Adrenal gland (tissue), 12 donors: ENCODE results near the gene ATG9A. TPM values are rescaled to one million over a fixed set of nuclear protein-coding genes. Genes with fewer than 3 reads are reported as not detected.

Experiments used
- DNase-seq, 7 donors: peaks; one replicate each; pipeline ENCODE4 v3.0.0-alpha.2; 2019 to 2020
- H3K27ac ChIP-seq, 5 donors: fragments of 200-600 bp; sonication (generic) in 4 of 5; 1 replicate in 3 of 5; 2 replicates in 2 of 5; pipeline versions ENCODE4 v1.5.1 to v1.8.0; 2016 to 2020; ENCODE audit warnings: mild to moderate bottlenecking in 1 of 5
- H3K27me3 ChIP-seq: fragments of 200-600 bp; 2 replicates; pipeline ENCODE4 v1.8.0; 2021
- H3K36me3 ChIP-seq, 2 donors: fragments of 200-600 bp; replicated peaks in 1 of 2; 1 replicate in 1 of 2; 2 replicates in 1 of 2; pipeline versions ENCODE4 v1.5.1 to v1.8.0; 2018 to 2022
- H3K4me1 ChIP-seq, 2 donors: fragments of 200-600 bp; replicated peaks in 1 of 2; 1 replicate in 1 of 2; 2 replicates in 1 of 2; pipeline versions ENCODE4 v1.5.1 to v1.8.0; 2018 to 2021
- H3K4me3 ChIP-seq, 4 donors: fragments of 200-600 bp; sonication (generic) in 3 of 4; one replicate each; pipeline ENCODE4 v1.5.1; 2016 to 2018
- H3K9me3 ChIP-seq, 3 donors: fragments of 200-600 bp; sonication (generic) in 1 of 3; replicated peaks in 1 of 3; 1 replicate in 2 of 3; 2 replicates in 1 of 3; pipeline versions ENCODE4 v1.5.1 to v1.8.0; 2016 to 2021
- CTCF ChIP-seq, 6 experiments: fragments of 450-650 bp in 4 of 6; fragments of 200-600 bp in 2 of 6; sonication (generic) in 1 of 6; IDR thresholded peaks; 1 replicate in 5 of 6; 2 replicates in 1 of 6; pipeline versions ENCODE4 v1.5.1 to v1.8.0; 2016 to 2021; ENCODE audit warnings: antibody characterized with exemption in 6 of 6, mild to moderate bottlenecking in 2 of 6, moderate library complexity in 1 of 6
- POLR2A ChIP-seq, 2 donors: fragments of 450-650 bp; IDR thresholded peaks; one replicate each; pipeline ENCODE4 v1.6.1; 2017; ENCODE audit warnings: antibody characterized with exemption in 2 of 2, mild to moderate bottlenecking in 2 of 2, moderate library complexity in 1 of 2
- WGBS, 4 donors: extraction: QIAGEN DNeasy Blood & Tissue Kit in 2 of 4; methylation state at CpG; one replicate each; pipeline versions ENCODE4 v1.1.5 to v1.1.7; 2013 to 2017; 5-methylcytosine and 5-hydroxymethylcytosine counted together
- intact Hi-C, 2 donors: fragments of 100-400 bp; cut with DNase I; formaldehyde crosslinking; loops; one replicate each; pipeline versions ENCODE4 v1.14.1 to v1.15.0; 2022 to 2023
- polyA plus RNA-seq, 3 donors: library from polyadenylated mRNA; stranded (reverse); fragments of 200-250 nt in 2 of 3; fragments of 350-450 nt in 1 of 3; fragmentation: Illumina TruSeq in 1 of 3; extraction: RNeasy Lipid Tissue Mini Kit (QIAGEN cat#74804) in 1 of 3; gene quantifications; one replicate each; pipeline ENCODE4 v1.2.3, GENCODE V29; 2013 to 2014
- total RNA-seq, 9 donors: library from RNA; depleted of rRNA in 4 of 9; stranded (reverse); fragments of >200 nt in 4 of 9; fragments of 120-200 nt in 1 of 9; fragmentation: NEBNext Ultra II Directional in 1 of 9; extraction: Animal tissue kit (Norgen Biotek cat#: 25700) in 1 of 9; gene quantifications; one replicate each; pipeline versions ENCODE4 v1.1.0 to v1.2.4, GENCODE V29; 2013 to 2023
- donor health status: healthy with polysubstance abuse.
- donor health status: Bipolar disorder and iron deficiency.
- donor health status: DM: yes; HTN: yes; CAD: no.
- donor health status: DM: no; HTN: no; CAD: no.
- donor health status: DM: no; HTN: no; CAD: no.
- donor health status: DM: yes; HTN: yes; CAD: no.

The ATG9A gene
- total and polyA plus RNA-seq, 12 donors: 13.0 to 73.1 (median 51.3) TPM

DNA sequence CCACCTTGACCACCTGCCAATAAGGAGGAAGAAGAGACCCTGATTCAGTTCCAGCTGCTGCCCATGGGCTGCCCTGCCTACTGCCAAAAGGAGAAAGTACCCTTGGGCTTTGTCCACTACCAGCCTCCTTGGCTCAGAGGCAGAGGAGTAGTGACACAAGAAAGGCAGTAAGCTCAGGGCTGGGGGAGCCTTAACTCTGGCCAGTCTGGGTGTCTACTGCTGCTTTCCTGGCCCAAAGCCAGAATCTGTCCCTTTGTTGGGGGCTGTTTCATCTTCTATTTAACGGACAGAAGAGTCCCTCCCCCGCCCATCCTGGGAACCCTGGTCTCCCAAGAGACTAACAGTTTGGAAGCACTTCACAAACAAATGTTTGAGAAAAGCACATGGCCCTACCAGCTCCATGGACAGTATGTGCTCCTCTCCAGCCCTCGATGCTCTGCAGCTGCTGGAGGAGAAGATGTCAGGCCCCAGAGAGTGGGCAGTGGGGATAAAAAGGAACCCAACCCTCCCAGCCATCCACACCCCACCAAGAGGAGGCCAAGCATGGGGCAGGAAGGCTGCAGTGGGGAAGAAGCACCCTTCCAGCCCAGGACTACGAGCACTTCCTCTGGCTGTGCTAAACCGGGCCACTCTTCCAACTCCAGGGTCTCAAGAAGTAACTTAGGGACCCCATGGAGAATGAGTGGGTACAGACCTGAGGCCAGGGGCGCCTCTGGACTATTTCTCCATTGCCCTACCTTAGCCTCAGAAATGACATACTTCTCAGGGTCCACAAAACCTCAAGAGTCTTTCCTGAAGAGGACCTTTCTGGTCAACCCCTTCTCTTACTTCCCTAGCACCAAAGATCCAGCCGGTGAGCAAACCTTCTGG lies 1.2 kb downstream of the ATG9A start:
- Histone ChIP-seq H3K4me1 (peaks cover 23 to 43% of the 10 kb centered on the region in 2 donors), H3K27me3 (no peaks in the 10 kb centered on the region), H3K36me3 (peaks cover 0 to 47% of the 10 kb centered on the region in 2 donors), H3K27ac (peak overlapping the region; percentile 83 to 95 (median 95)), H3K9me3 (no peaks in the 10 kb centered on the region), H3K4me3 (peak overlapping the region in 3 of 4 donors; percentile 41 to 76 (median 61))
- intact Hi-C loops: no loop called here
- no peak for DNase-seq
- TF ChIP-seq POLR2A (IDR thresholded peaks at IDR 0.05) (no peak), CTCF (IDR thresholded peaks at IDR 0.05) (no peak)
- 42 to 60% (median 48%) methylated on average over 6 to 7 of the region's 7 CpGs for WGBS, 4 donors

DNA sequence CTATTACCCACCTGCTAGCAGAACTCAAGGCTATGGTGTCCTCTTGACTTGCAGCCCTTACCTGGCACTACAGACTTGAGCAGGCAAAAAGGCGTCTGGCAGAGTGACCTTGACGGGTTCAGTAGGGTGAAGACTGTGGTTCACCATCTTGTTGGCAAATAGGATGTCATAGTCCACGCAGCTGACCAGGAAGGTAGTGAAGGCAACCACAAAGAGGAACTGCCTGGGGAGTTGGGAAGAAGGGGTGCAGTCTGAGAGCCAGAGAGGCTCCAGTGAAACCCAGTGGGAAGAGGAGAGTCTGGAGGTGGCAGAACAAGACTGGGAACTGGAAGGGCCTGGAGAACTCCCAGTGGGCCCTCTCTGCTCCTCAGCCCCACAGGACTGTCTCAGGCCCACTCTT lies 4.1 kb downstream of the ATG9A start:
- WGBS, 4 donors: 70 to 73% (median 71%) methylated on average over 3 of the region's 3 CpGs
- Histone ChIP-seq H3K36me3 (peaks cover 0 to 61% of the 10 kb centered on the region in 2 donors), H3K4me3 (no peak overlapping the region), H3K27me3 (no peaks in the 10 kb centered on the region), H3K27ac (peak overlapping the region in 1 of 5 donors; percentile 12), H3K9me3 (no peaks in the 10 kb centered on the region), H3K4me1 (peaks cover 16 to 29% of the 10 kb centered on the region in 2 donors)
- intact Hi-C loops: no loop called here
- no peak for DNase-seq
- TF ChIP-seq POLR2A (IDR thresholded peaks at IDR 0.05): no peak
- no peak for TF ChIP-seq CTCF (IDR thresholded peaks at IDR 0.05)

GRCh38 chr2:219223831-219224610 lies 5.4 kb downstream of the ATG9A start:
- DNase-seq: peak in 1 of 7 donors; percentile 4
- Histone ChIP-seq H3K4me1 (peaks cover 20 to 34% of the 10 kb centered on the region in 2 donors), H3K36me3 (peaks cover 0 to 70% of the 10 kb centered on the region in 2 donors), H3K9me3 (no peaks in the 10 kb centered on the region), H3K27ac (no peak overlapping the region), H3K4me3 (no peak overlapping the region), H3K27me3 (no peaks in the 10 kb centered on the region)
- WGBS, 4 donors: 90 to 96% (median 91%) methylated on average over 25 to 31 of the region's 31 CpGs
- no peak for TF ChIP-seq POLR2A (IDR thresholded peaks at IDR 0.05)
- no peak for TF ChIP-seq CTCF (IDR thresholded peaks at IDR 0.05)
- intact Hi-C loops: no loop called here

- intact Hi-C loops: no loop called here
- DNase-seq: no peak
- no peak for TF ChIP-seq CTCF (IDR thresholded peaks at IDR 0.05)
- no peak for TF ChIP-seq POLR2A (IDR thresholded peaks at IDR 0.05)
- 92 to 97% (median 96%) methylated on average over 9 to 16 of the region's 16 CpGs for WGBS, 4 donors
- no peaks in the 10 kb centered on the region for H3K27me3 ChIP-seq
- peaks cover 0 to 70% of the 10 kb centered on the region in 2 donors for H3K36me3 ChIP-seq
- no peak overlapping the region for H3K27ac ChIP-seq
- no peaks in the 10 kb centered on the region for H3K9me3 ChIP-seq
- H3K4me1 ChIP-seq: peaks cover 23 to 34% of the 10 kb centered on the region in 2 donors
- H3K4me3 ChIP-seq: no peak overlapping the region
Measured at GRCh38 chr2:219221957-219222518, 7.4 kb downstream of the ATG9A start.
